HEK293T (cell line): ENCODE data around the gene ELAC1.

Source experiments
- CTCF ChIA-PET: fragments of 350-600 bp; formaldehyde crosslinking; extraction: SDS; loops from one replicate; lab custom pipeline; 2021; ENCODE audit warnings: antibody characterized with exemption, inconsistent platforms; lab: Yijun Ruan, JAX
- POLR2A ChIA-PET: fragments of 350-600 bp; formaldehyde crosslinking; extraction: SDS; loops from one replicate; lab custom pipeline; 2020; ENCODE audit warnings: antibody characterized with exemption, inconsistent platforms; lab: Yijun Ruan, JAX
- DNase-seq: peaks from one replicate; pipeline ENCODE4 v3.0.0; 2012; ENCODE audit warnings: mixed read lengths; ENCODE audit errors: extremely low spot score
- ARNT ChIP-seq: fragments of 450-650 bp; IDR thresholded peaks from 2 replicates; pipeline ENCODE4 v1.6.1; 2017; ENCODE audit warnings: mild to moderate bottlenecking
- BHLHE40 ChIP-seq: fragments of 450-650 bp; IDR thresholded peaks from 2 replicates; pipeline ENCODE4 v1.6.1; 2016; ENCODE audit warnings: mild to moderate bottlenecking, moderate library complexity, borderline replicate concordance
- CTBP1 ChIP-seq: fragments of 450-650 bp; IDR thresholded peaks from 2 replicates; pipeline ENCODE4 v1.6.1; 2016; ENCODE audit warnings: borderline replicate concordance
- ELF4 ChIP-seq: fragments of 450-650 bp; IDR thresholded peaks from 2 replicates; pipeline ENCODE4 v1.6.1; 2017; ENCODE audit warnings: antibody characterized with exemption
- FOXA1 ChIP-seq: fragments of 450-650 bp; IDR thresholded peaks from 2 replicates; pipeline ENCODE4 v1.6.1; 2016; ENCODE audit warnings: mild to moderate bottlenecking
- FOXK2 ChIP-seq: fragments of 450-650 bp; IDR thresholded peaks from 2 replicates; pipeline ENCODE4 v1.6.1; 2016; ENCODE audit warnings: mild to moderate bottlenecking
- FOXM1 ChIP-seq: fragments of 450-650 bp; IDR thresholded peaks from 2 replicates; pipeline ENCODE4 v1.6.1; 2017; ENCODE audit warnings: mild to moderate bottlenecking, borderline replicate concordance
- HDGF ChIP-seq: fragments of 450-650 bp; IDR thresholded peaks from 2 replicates; pipeline ENCODE4 v1.6.1; 2017; ENCODE audit warnings: antibody characterized with exemption, borderline replicate concordance
- L3MBTL2 ChIP-seq: fragments of 450-650 bp; conservative IDR thresholded peaks from 2 replicates; pipeline ENCODE4 v1.6.1; 2016; ENCODE audit warnings: mild to moderate bottlenecking
- LEF1 ChIP-seq: fragments of 450-650 bp; IDR thresholded peaks from 2 replicates; pipeline ENCODE4 v1.6.1; 2017; ENCODE audit warnings: mild to moderate bottlenecking, borderline replicate concordance
- NFRKB ChIP-seq: fragments of 450-650 bp; IDR thresholded peaks from 2 replicates; pipeline ENCODE4 v1.6.1; 2016; ENCODE audit warnings: mild to moderate bottlenecking, moderate library complexity
- PKNOX1 ChIP-seq: fragments of 450-650 bp; IDR thresholded peaks from 2 replicates; pipeline ENCODE4 v1.6.1; 2016
- SP1 ChIP-seq: fragments of 450-650 bp; IDR thresholded peaks from 2 replicates; pipeline ENCODE4 v1.6.1; 2017
- SUZ12 ChIP-seq: fragments of 450-650 bp; IDR thresholded peaks from 2 replicates; pipeline ENCODE4 v1.6.1; 2016; ENCODE audit warnings: mild to moderate bottlenecking
- TARDBP ChIP-seq: fragments of 450-650 bp; IDR thresholded peaks from 2 replicates; pipeline ENCODE4 v1.6.1; 2016
- ZNF384 ChIP-seq: fragments of 450-650 bp; IDR thresholded peaks from 2 replicates; pipeline ENCODE4 v1.6.1; 2016

Gene ELAC1

GRCh38 chr18:51011709-51012108, 43.9 kb downstream of the ELAC1 start:
- TF ChIP-seq SUZ12 (no peak), TARDBP (no peak), PKNOX1 (no peak), FOXA1 (no peak)
- POLR2A ChIA-PET: interaction anchor here (0.9 kb wide), 1 partner anchor 18 kb away, joined by 6 read pairs; the partner anchor contains the start of gene SMAD4
- CTCF ChIA-PET: no interaction called here
- DNase-seq: no peak

GRCh38 chr18:51012441-51012840, 44.6 kb downstream of the ELAC1 start:
- TF ChIP-seq SP1 (no peak), SUZ12 (no peak), ZNF384 (no peak), TARDBP (no peak), FOXK2 (no peak), ELF4 (no peak), CTBP1 (no peak), ARNT (no peak)
- CTCF ChIA-PET: no interaction called here
- DNase-seq: no peak
- POLR2A ChIA-PET: no interaction called here

- POLR2A ChIA-PET: no interaction called here
- CTCF ChIA-PET: no interaction called here
- TF ChIP-seq LEF1: no peak
- TF ChIP-seq SUZ12: no peak
- DNase-seq: no peak
Observed at GRCh38 chr18:51013259-51013658, 45.4 kb downstream of the ELAC1 start.

- CTCF ChIA-PET: no interaction called here
- POLR2A ChIA-PET: no interaction called here
- TF ChIP-seq NFRKB: no peak
- TF ChIP-seq FOXM1: no peak
- TF ChIP-seq FOXK2: no peak
- no peak for TF ChIP-seq ARNT
- TF ChIP-seq PKNOX1: no peak
- TF ChIP-seq HDGF: no peak
- TF ChIP-seq LEF1: no peak
- TF ChIP-seq CTBP1: no peak
- no peak for TF ChIP-seq ELF4
- TF ChIP-seq TARDBP: no peak
- no peak for TF ChIP-seq FOXA1
- DNase-seq: no peak
Observed at GRCh38 chr18:51017140-51017879, 49.5 kb downstream of the ELAC1 start.

- no peak for DNase-seq
- ChIA-PET POLR2A (no interaction called here), CTCF (no interaction called here)
- no peak for TF ChIP-seq PKNOX1
- no peak for TF ChIP-seq SUZ12
- TF ChIP-seq FOXM1: no peak
- no peak for TF ChIP-seq ZNF384
- TF ChIP-seq ELF4: no peak
- no peak for TF ChIP-seq HDGF
- TF ChIP-seq TARDBP: no peak
- TF ChIP-seq SP1: no peak
- TF ChIP-seq BHLHE40: no peak
- no peak for TF ChIP-seq NFRKB
- no peak for TF ChIP-seq CTBP1
- TF ChIP-seq ARNT: no peak
- TF ChIP-seq L3MBTL2: no peak
- no peak for TF ChIP-seq FOXK2
- no peak for TF ChIP-seq LEF1
- no peak for TF ChIP-seq FOXA1
Observed at GRCh38 chr18:51020536-51020935, 52.7 kb downstream of the ELAC1 start.

- no peak for DNase-seq
- ChIA-PET POLR2A (no interaction called here), CTCF (no interaction called here)
- TF ChIP-seq ARNT: no peak
- no peak for TF ChIP-seq FOXM1
- no peak for TF ChIP-seq HDGF
- TF ChIP-seq FOXA1: no peak
Observed at GRCh38 chr18:51021226-51021965, 53.6 kb downstream of the ELAC1 start.

GRCh38 chr18:51025512-51025911, 57.7 kb downstream of the ELAC1 start:
- CTCF ChIA-PET: interaction anchor here (0.6 to 1.0 kb wide), 2 partner anchors 19 to 220 kb away, joined by 3 to 6 read pairs; no protein-coding TSS in a partner anchor
- DNase-seq: no peak
- POLR2A ChIA-PET: no interaction called here
- TF ChIP-seq FOXK2: no peak
- no peak for TF ChIP-seq LEF1
- TF ChIP-seq ARNT: no peak
- no peak for TF ChIP-seq SP1
- no peak for TF ChIP-seq FOXA1
- no peak for TF ChIP-seq ZNF384
- no peak for TF ChIP-seq ELF4
- TF ChIP-seq HDGF: no peak
- TF ChIP-seq CTBP1: no peak
- TF ChIP-seq PKNOX1: no peak
- TF ChIP-seq TARDBP: no peak
- TF ChIP-seq SUZ12: no peak
- TF ChIP-seq FOXM1: no peak
- no peak for TF ChIP-seq BHLHE40
- TF ChIP-seq L3MBTL2: no peak
- TF ChIP-seq NFRKB: no peak
